Cardiac muscle cell (in vitro differentiated cells and primary cell): ENCODE results near the gene FCHSD2. TPM values are rescaled to one million over a fixed set of nuclear protein-coding genes. Genes with fewer than 3 reads are reported as not detected.

Experiments
- DNase-seq, 2 donors: peaks; one replicate each; pipeline versions ENCODE4 v3.0.0 to v3.0.0-alpha.2; 2010 to 2017; ENCODE audit warnings: low read depth in 1 of 2, low spot score in 1 of 2
- H3K27ac ChIP-seq: fragments of 200-600 bp; sonication (generic); 2 replicates; pipeline ENCODE4 v1.5.1; 2016
- H3K27me3 ChIP-seq: fragments of 200-600 bp; sonication (generic); 2 replicates; pipeline ENCODE4 v1.6.0; 2016; ENCODE audit warnings: control low read depth
- H3K36me3 ChIP-seq: fragments of 200-600 bp; sonication (generic); 2 replicates; pipeline ENCODE4 v1.5.1; 2016; ENCODE audit warnings: control low read depth
- H3K4me1 ChIP-seq: fragments of 200-600 bp; sonication (generic); 2 replicates; pipeline ENCODE4 v1.8.1; 2017; ENCODE audit warnings: low read depth, mild to moderate bottlenecking, mixed run types
- H3K4me3 ChIP-seq: fragments of 200-600 bp; sonication (generic); 2 replicates; pipeline ENCODE4 v1.5.1; 2016; ENCODE audit warnings: mild to moderate bottlenecking
- H3K9me3 ChIP-seq: fragments of 200-600 bp; sonication (generic); 2 replicates; pipeline ENCODE4 v1.5.1; 2017; ENCODE audit warnings: low read depth, mild to moderate bottlenecking, control low read depth
- CTCF ChIP-seq: IDR thresholded peaks from 2 replicates; pipeline ENCODE4 v1.5.1; 2012; ENCODE audit warnings: low read depth, mild to moderate bottlenecking, low read length
- polyA plus RNA-seq: library from polyadenylated mRNA; unstranded; fragments of >200 nt; fragmentation: Nextera tagmentation; extraction: Ambion mirVana; gene quantifications from 2 replicates; pipeline ENCODE4 v1.2.1, GENCODE V29; 2016
- total RNA-seq: library from RNA; depleted of rRNA; stranded (reverse); fragments of >200 nt; gene quantifications from 2 replicates; pipeline ENCODE4 v1.2.3, GENCODE V29; 2016

The FCHSD2 gene
- total and polyA plus RNA-seq, 2 experiments from 2014 or later, result 12.3 to 16.9 TPM

DNA sequence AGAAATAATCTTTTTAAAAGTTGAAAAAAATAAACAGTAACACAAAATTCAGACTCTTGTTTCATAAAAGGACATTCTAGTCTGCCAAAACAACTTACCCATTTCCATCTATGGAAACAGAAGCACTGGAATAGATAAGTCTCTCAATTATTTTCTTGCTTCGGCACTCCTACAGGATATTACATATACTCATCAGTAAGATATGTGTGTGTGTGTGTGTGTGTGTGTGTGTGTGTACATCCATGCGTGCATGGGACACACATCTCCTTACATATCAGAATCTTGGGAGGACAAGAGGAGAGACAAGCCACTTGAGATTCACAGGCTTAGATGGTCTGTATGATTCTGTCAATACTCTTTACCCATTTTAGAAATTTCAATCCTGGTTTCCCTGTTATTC lies 183.3 kb downstream of the FCHSD2 start:
- Histone ChIP-seq H3K27me3 (no peaks in the 10 kb centered on the region), H3K27ac (no peak overlapping the region), H3K4me3 (no peak overlapping the region), H3K9me3 (no peaks in the 10 kb centered on the region), H3K36me3 (no peaks in the 10 kb centered on the region), H3K4me1 (peaks cover 31% of the 10 kb centered on the region)
- DNase-seq, result no peak
- no peak for TF ChIP-seq CTCF

DNA sequence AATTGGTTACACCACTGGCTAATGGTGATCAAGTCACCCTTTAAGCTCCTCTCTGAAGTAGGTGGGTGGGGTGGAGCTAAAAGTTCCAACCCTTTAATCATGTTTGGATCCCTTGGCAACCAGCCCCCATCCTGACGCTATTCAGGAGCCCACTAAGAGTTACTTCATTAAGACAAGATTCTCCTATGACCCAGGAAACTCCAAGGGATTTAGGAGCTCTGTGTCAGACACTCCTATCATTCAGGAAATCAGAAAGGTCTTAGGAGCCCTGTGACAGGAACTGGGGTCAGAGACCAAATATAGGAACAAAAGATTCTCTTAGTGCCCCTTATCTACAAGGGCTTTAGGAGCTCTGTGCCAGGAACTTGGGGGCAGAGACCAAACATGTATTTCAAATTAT lies 186.7 kb downstream of the FCHSD2 start:
- no peaks in the 10 kb centered on the region for H3K27me3 ChIP-seq
- peak overlapping the region; percentile 74 for H3K27ac ChIP-seq
- DNase-seq, result no peak
- H3K36me3 ChIP-seq, result no peaks in the 10 kb centered on the region
- no peak overlapping the region for H3K4me3 ChIP-seq
- no peaks in the 10 kb centered on the region for H3K9me3 ChIP-seq
- peaks cover 38% of the 10 kb centered on the region for H3K4me1 ChIP-seq
- TF ChIP-seq CTCF, result no peak

DNA sequence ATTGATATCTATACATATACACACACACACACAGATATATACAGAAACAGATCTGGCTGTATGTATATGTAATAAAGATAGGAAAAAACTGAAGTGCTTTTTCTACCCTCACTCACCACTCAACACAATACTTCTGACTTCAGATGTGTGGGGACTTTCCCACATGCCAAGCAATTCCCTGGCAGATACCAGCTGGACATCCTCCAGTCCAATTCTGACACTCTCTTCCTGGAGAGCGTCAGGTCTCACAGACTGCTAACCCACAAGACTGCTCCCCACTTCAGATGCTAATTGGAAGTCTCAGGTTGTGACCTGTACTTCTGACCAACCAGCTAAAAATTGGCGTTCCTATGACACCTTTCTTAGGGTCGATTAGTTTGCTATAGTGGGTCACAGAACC lies 187.3 kb downstream of the FCHSD2 start:
- H3K4me1 ChIP-seq, result peaks cover 35% of the 10 kb centered on the region
- no peaks in the 10 kb centered on the region for H3K27me3 ChIP-seq
- no peak overlapping the region for H3K4me3 ChIP-seq
- H3K9me3 ChIP-seq, result no peaks in the 10 kb centered on the region
- TF ChIP-seq CTCF, result no peak
- H3K36me3 ChIP-seq, result no peaks in the 10 kb centered on the region
- peak in 1 of 2 donors; percentile 54 for DNase-seq
- peak overlapping the region; percentile 74 for H3K27ac ChIP-seq

GRCh38 chr11:72953637-72954036 lies 188.5 kb downstream of the FCHSD2 start:
- no peak for DNase-seq
- no peak for TF ChIP-seq CTCF
- H3K27ac ChIP-seq, result no peak overlapping the region
- no peaks in the 10 kb centered on the region for H3K27me3 ChIP-seq
- peaks cover 35% of the 10 kb centered on the region for H3K4me1 ChIP-seq
- H3K9me3 ChIP-seq, result no peaks in the 10 kb centered on the region
- no peak overlapping the region for H3K4me3 ChIP-seq
- no peaks in the 10 kb centered on the region for H3K36me3 ChIP-seq

DNA sequence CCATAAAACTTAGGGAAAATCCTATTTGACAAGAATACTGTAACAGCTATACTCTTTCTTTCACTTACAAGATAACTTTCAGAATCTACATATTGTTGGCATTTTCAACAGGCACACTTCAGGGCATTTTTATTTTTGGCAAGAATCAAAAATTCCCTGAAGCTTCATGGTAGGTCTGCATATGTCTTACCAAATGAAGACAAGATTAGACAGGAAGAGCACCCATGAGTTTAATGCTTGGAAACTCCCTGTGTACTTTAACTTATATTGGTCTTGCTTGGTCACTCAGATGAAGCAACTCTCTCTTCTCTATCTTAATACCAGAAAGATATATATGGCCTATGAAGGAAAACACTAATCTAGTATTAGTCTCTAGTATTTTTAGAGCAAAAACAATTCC lies 190.2 kb downstream of the FCHSD2 start:
- no peak overlapping the region for H3K4me3 ChIP-seq
- peak in 1 of 2 donors; percentile 35 for DNase-seq
- TF ChIP-seq CTCF, result no peak
- no peaks in the 10 kb centered on the region for H3K9me3 ChIP-seq
- H3K27me3 ChIP-seq, result no peaks in the 10 kb centered on the region
- peaks cover 35% of the 10 kb centered on the region for H3K4me1 ChIP-seq
- H3K36me3 ChIP-seq, result no peaks in the 10 kb centered on the region
- H3K27ac ChIP-seq, result no peak overlapping the region

- Histone ChIP-seq H3K4me1 (peaks cover 35% of the 10 kb centered on the region), H3K36me3 (no peaks in the 10 kb centered on the region), H3K27ac (no peak overlapping the region), H3K9me3 (no peaks in the 10 kb centered on the region), H3K27me3 (no peaks in the 10 kb centered on the region), H3K4me3 (no peak overlapping the region)
- peak in 1 of 2 donors; percentile 85 for DNase-seq
- no peak for TF ChIP-seq CTCF
These were observed 190.9 kb downstream of the FCHSD2 start for GRCh38 chr11:72951193-72951592.
